CD14-positive monocyte (primary cell): Measurements from ENCODE around the gene AASDHPPT. TPM values are rescaled to one million over a fixed set of nuclear protein-coding genes. Genes with fewer than 3 reads are reported as not detected.

Experiments
- DNase-seq, 3 donors: peaks; one replicate each; pipeline ENCODE4 v3.0.0-alpha.2; 2011 to 2022
- H2AFZ ChIP-seq: 2 replicates; pipeline ENCODE4 v1.6.0; 2012; ENCODE audit warnings: mild to moderate bottlenecking, low read depth, low read length, inconsistent platforms; ENCODE audit not compliant: insufficient read depth, poor library complexity, severe bottlenecking
- H3K27ac ChIP-seq, 2 donors: 1 replicate in 1 of 2; 2 replicates in 1 of 2; pipeline ENCODE4 v1.5.1; 2012 to 2013; ENCODE audit warnings: low read length in 2 of 2, control low read depth in 1 of 2, inconsistent platforms in 1 of 2, low read depth in 1 of 2, mild to moderate bottlenecking in 1 of 2
- H3K27me3 ChIP-seq, 2 donors: one replicate each; pipeline versions ENCODE4 v1.6.0 to v1.6.1; 2011 to 2013; ENCODE audit warnings: low read length in 2 of 2; ENCODE audit not compliant: control insufficient read depth in 2 of 2, insufficient read depth in 2 of 2
- H3K36me3 ChIP-seq, 2 donors: replicated peaks in 1 of 2; 1 replicate in 1 of 2; 2 replicates in 1 of 2; pipeline versions ENCODE4 v1.5.1 to v1.6.1; 2012 to 2013; ENCODE audit warnings: low read length in 2 of 2, control low read depth in 1 of 2, inconsistent platforms in 1 of 2, mild to moderate bottlenecking in 1 of 2; ENCODE audit not compliant: insufficient read depth in 2 of 2, control insufficient read depth in 1 of 2
- H3K4me1 ChIP-seq, 2 donors: 1 replicate in 1 of 2; 2 replicates in 1 of 2; pipeline versions ENCODE4 v1.5.1 to v1.6.1; 2012 to 2013; ENCODE audit warnings: low read length in 2 of 2, control low read depth in 1 of 2, inconsistent platforms in 1 of 2, mild to moderate bottlenecking in 1 of 2, moderate library complexity in 1 of 2; ENCODE audit not compliant: insufficient read depth in 2 of 2, control insufficient read depth in 1 of 2
- H3K4me2 ChIP-seq: replicated peaks from 2 replicates; pipeline ENCODE3; 2012; ENCODE audit warnings: low read length, moderate library complexity, mild to moderate bottlenecking; ENCODE audit not compliant: poor library complexity, severe bottlenecking; ENCODE audit errors: extremely low read depth
- H3K4me3 ChIP-seq, 3 experiments: fragments of 200-600 bp in 1 of 3; sonication (generic) in 1 of 3; replicated peaks in 1 of 3; 1 replicate in 2 of 3; 2 replicates in 1 of 3; pipeline ENCODE4 v1.5.1; 2011 to 2013; ENCODE audit warnings: low read length in 3 of 3, mild to moderate bottlenecking in 3 of 3, control low read depth in 2 of 3, low read depth in 2 of 3, inconsistent platforms in 1 of 3, moderate library complexity in 1 of 3
- H3K79me2 ChIP-seq: 2 replicates; pipeline ENCODE4 v1.6.0; 2012; ENCODE audit warnings: mild to moderate bottlenecking, control low read depth, inconsistent platforms, low read length, moderate library complexity; ENCODE audit not compliant: insufficient read depth
- H3K9ac ChIP-seq: 2 replicates; pipeline ENCODE4 v1.6.0; 2017; ENCODE audit warnings: low read length, mild to moderate bottlenecking; ENCODE audit not compliant: insufficient read depth, poor library complexity, severe bottlenecking
- H3K9me3 ChIP-seq, 2 donors: replicated peaks in 1 of 2; 1 replicate in 1 of 2; 2 replicates in 1 of 2; pipeline versions ENCODE4 v1.5.1 to v1.6.1; 2012 to 2013; ENCODE audit warnings: low read length in 2 of 2, control low read depth in 1 of 2; ENCODE audit not compliant: control insufficient read depth in 1 of 2, insufficient read depth in 1 of 2
- H4K20me1 ChIP-seq: 2 replicates; pipeline ENCODE4 v1.6.0; 2012; ENCODE audit warnings: mild to moderate bottlenecking, low read length, control low read depth, moderate library complexity; ENCODE audit not compliant: insufficient read depth
- H3K27ac Mint-ChIP-seq, 7 donors: one replicate each; pipeline ENCODE4 v1.8.0; 2020; ENCODE audit warnings: mild to moderate bottlenecking in 7 of 7, mixed read lengths in 7 of 7, moderate library complexity in 6 of 7, inconsistent platforms in 2 of 7
- H3K27me3 Mint-ChIP-seq, 3 donors: one replicate each; pipeline ENCODE4 v1.8.0; 2021 to 2022; ENCODE audit warnings: low read depth in 3 of 3, mild to moderate bottlenecking in 3 of 3, mixed read lengths in 3 of 3, moderate library complexity in 3 of 3, inconsistent platforms in 1 of 3
- H3K36me3 Mint-ChIP-seq, 2 donors: one replicate each; pipeline ENCODE4 v1.8.0; 2020; ENCODE audit warnings: mixed read lengths in 2 of 2, inconsistent platforms in 1 of 2, mild to moderate bottlenecking in 1 of 2
- H3K4me1 Mint-ChIP-seq: one replicate; pipeline ENCODE4 v1.8.0; 2020; ENCODE audit warnings: mild to moderate bottlenecking, mixed read lengths
- H3K4me3 Mint-ChIP-seq, 2 donors: one replicate each; pipeline ENCODE4 v1.8.0; 2020; ENCODE audit warnings: mild to moderate bottlenecking in 2 of 2, mixed read lengths in 2 of 2, moderate library complexity in 1 of 2
- H3K9me3 Mint-ChIP-seq, 7 donors: one replicate each; pipeline ENCODE4 v1.8.0; 2020 to 2022; ENCODE audit warnings: mixed read lengths in 7 of 7, mild to moderate bottlenecking in 6 of 7, moderate library complexity in 6 of 7, inconsistent platforms in 2 of 7
- CTCF ChIP-seq: fragments of 200-600 bp; IDR thresholded peaks from one replicate; pipeline ENCODE4 v1.8.0; 2022; ENCODE audit warnings: antibody characterized with exemption, mild to moderate bottlenecking
- WGBS: methylation state at CpG from one replicate; pipeline ENCODE4 v1.1.5; 2013; ENCODE audit warnings: missing lambda C conversion rate; ENCODE audit not compliant: insufficient coverage; 5-methylcytosine and 5-hydroxymethylcytosine counted together
- intact Hi-C, 2 donors: fragments of 100-400 bp; cut with micrococcal nuclease; formaldehyde crosslinking; loops; one replicate each; pipeline versions ENCODE4 v1.15.0 to v1.15.1; 2023
- polyA plus RNA-seq, 3 donors: library from polyadenylated mRNA; depleted of rRNA in 1 of 3; unstranded in 2 of 3; stranded (reverse) in 1 of 3; fragments of 300-500 nt in 2 of 3; fragments of >200 nt in 1 of 3; fragmentation: Illumina TruSeq in 2 of 3; gene quantifications; 1 replicate in 2 of 3; 2 replicates in 1 of 3; pipeline ENCODE4 v1.2.3, GENCODE V29; 2012 to 2021

AASDHPPT gene
- polyA plus RNA-seq, 3 donors: 7.6 to 47.3 (median 27.3) TPM

GRCh38 chr11:106127604-106128003 lies 50.1 kb downstream of the AASDHPPT start:
- intact Hi-C loops: no loop called here
- no peaks in the 10 kb centered on the region for H3K36me3 Mint-ChIP-seq

GRCh38 chr11:106128740-106129139 lies 51.3 kb downstream of the AASDHPPT start:
- Histone ChIP-seq H3K4me3 (no peak overlapping the region), H4K20me1 (no peaks in the 10 kb centered on the region), H3K79me2 (no peaks in the 10 kb centered on the region), H3K9me3 (no peaks in the 10 kb centered on the region), H2AFZ (no peak overlapping the region), H3K36me3 (no peaks in the 10 kb centered on the region), H3K4me2 (no peak overlapping the region), H3K27ac (no peak overlapping the region), H3K9ac (no peak overlapping the region), H3K4me1 (no peaks in the 10 kb centered on the region), H3K27me3 (no peaks in the 10 kb centered on the region)
- Mint-ChIP-seq H3K4me1 (no peaks in the 10 kb centered on the region), H3K27me3 (peaks cover 0 to 6% (median 0%) of the 10 kb centered on the region in 3 donors), H3K9me3 (peaks cover 0 to under 1% (median 0%) of the 10 kb centered on the region in 7 donors), H3K36me3 (no peaks in the 10 kb centered on the region), H3K27ac (no peak overlapping the region), H3K4me3 (no peak overlapping the region)
- no peak for DNase-seq
- 93% methylated on average over 2 of the region's 2 CpGs for WGBS
- intact Hi-C loops: no loop called here
- no peak for TF ChIP-seq CTCF

More at GRCh38 chr11:106127604-106128003, 50.1 kb downstream of the AASDHPPT start:
- Histone ChIP-seq H3K9me3 (no peaks in the 10 kb centered on the region), H3K27me3 (no peaks in the 10 kb centered on the region), H3K36me3 (no peaks in the 10 kb centered on the region), H3K79me2 (no peaks in the 10 kb centered on the region), H4K20me1 (no peaks in the 10 kb centered on the region), H2AFZ (no peak overlapping the region), H3K27ac (no peak overlapping the region), H3K4me3 (no peak overlapping the region), H3K4me2 (no peak overlapping the region), H3K9ac (no peak overlapping the region), H3K4me1 (no peaks in the 10 kb centered on the region)
- Mint-ChIP-seq H3K4me3 (no peak overlapping the region), H3K4me1 (no peaks in the 10 kb centered on the region), H3K9me3 (peaks cover 0 to 1% (median 0%) of the 10 kb centered on the region in 7 donors), H3K27me3 (peaks cover 0 to 6% (median 0%) of the 10 kb centered on the region in 3 donors), H3K27ac (no peak overlapping the region)
- no peak for TF ChIP-seq CTCF
- WGBS: no CpG with 5 or more reads among the region's 3 CpGs
- no peak for DNase-seq
